Stimulated activated naive B cell treated with anti-CD40 and anti-IgM and Interleukin-4, amounts not matched to agents 10 μg/mL and 1 μg/mL and 100 μg/mL, for 72 hours (primary cell): ENCODE measurements around the gene WHRN.

Experiments used
- ATAC-seq, 2 donors: fragments of 150-1000 bp; cut with Tn5 transposase; replicated peaks; 2 replicates each; pipeline ENCODE4 v1.10.0; 2021; ENCODE audit warnings: moderate library complexity in 1 of 2
- DNase-seq: peaks from one replicate; pipeline ENCODE4 v3.0.0; 2021
- H3K27ac Mint-ChIP-seq: one replicate; pipeline ENCODE4 v1.8.0; 2022; ENCODE audit warnings: mild to moderate bottlenecking, mixed read lengths
- H3K27me3 Mint-ChIP-seq, 2 donors: one replicate each; pipeline ENCODE4 v1.8.0; 2022; ENCODE audit warnings: mixed read lengths in 2 of 2
- H3K36me3 Mint-ChIP-seq, 2 donors: one replicate each; pipeline ENCODE4 v1.8.0; 2022; ENCODE audit warnings: mixed read lengths in 2 of 2, mild to moderate bottlenecking in 1 of 2
- H3K4me1 Mint-ChIP-seq, 2 donors: one replicate each; pipeline ENCODE4 v1.8.0; 2022; ENCODE audit warnings: mixed read lengths in 2 of 2, mild to moderate bottlenecking in 1 of 2
- H3K4me3 Mint-ChIP-seq, 2 donors: one replicate each; pipeline ENCODE4 v1.8.0; 2022; ENCODE audit warnings: mild to moderate bottlenecking in 2 of 2, mixed read lengths in 2 of 2, moderate library complexity in 1 of 2
- H3K9me3 Mint-ChIP-seq, 2 donors: one replicate each; pipeline ENCODE4 v1.8.0; 2022; ENCODE audit warnings: mixed read lengths in 2 of 2, mild to moderate bottlenecking in 1 of 2

WHRN gene

DNA sequence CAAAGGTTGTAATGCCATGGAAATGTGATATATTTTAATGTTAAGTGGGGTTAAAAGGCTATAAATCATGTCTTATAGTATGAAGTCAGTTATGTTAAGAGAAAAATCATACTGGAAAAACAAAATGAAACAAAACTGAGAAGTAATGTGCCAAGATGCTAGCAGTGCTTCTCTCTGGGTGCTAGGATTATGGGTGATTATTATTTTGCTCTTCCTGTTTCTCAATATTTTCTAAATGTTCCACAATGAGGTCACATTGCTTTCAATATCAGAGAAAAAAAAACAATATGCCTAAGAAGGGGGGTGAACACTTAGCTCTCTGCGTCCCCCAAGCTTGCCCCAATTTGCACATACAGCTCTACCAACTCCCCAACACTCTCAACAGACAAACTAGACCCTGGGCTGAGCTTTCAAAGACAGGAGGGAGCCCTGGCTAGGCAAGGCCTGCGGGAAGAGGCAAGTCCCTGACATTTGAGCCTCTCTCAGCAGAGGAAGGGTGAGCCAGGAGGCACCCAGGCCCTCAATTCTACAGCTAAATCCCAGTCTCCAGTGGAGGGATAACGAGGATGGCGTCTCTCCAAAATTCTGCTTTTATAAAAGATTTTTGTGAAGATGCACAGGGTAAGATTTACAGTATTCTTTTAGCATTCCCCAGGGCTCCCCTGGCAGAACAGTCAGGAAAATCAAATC is 24.4 kb downstream of the WHRN start:
- Mint-ChIP-seq H3K9me3 (no peaks in the 10 kb centered on the region), H3K36me3 (peaks cover 18 to 22% of the 10 kb centered on the region in 2 donors), H3K4me1 (peaks cover 28 to 57% of the 10 kb centered on the region in 2 donors), H3K27me3 (peaks cover 6 to 11% of the 10 kb centered on the region in 2 donors), H3K27ac (no peak overlapping the region), H3K4me3 (no peak overlapping the region)
- ATAC-seq, result no peak
- DNase-seq, result no peak

DNA sequence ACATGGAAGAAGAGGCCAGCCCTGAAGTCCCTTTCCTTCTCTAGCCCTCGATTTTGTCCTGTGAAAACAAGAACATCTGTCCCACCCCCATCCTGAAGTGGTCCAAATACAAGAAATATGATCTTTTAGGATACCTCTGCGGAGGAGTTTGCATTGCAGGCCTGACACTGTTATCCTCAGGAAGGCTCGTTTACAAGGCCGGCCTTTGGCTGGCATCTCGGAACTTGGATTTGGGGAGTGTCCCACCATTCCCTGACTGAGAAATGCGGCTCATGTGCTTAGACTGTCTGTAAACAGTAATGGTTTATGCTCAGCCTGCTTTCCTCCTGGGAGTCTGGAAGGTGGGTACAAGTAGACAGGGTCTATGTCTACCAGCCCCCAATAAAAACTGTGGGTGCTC is 26.4 kb downstream of the WHRN start:
- Mint-ChIP-seq H3K27me3 (peaks cover 6 to 11% of the 10 kb centered on the region in 2 donors), H3K36me3 (peaks cover 18 to 31% of the 10 kb centered on the region in 2 donors), H3K27ac (no peak overlapping the region), H3K9me3 (no peaks in the 10 kb centered on the region), H3K4me1 (peaks cover 35 to 50% of the 10 kb centered on the region in 2 donors), H3K4me3 (no peak overlapping the region)
- ATAC-seq (no peak), DNase-seq (no peak)

DNA sequence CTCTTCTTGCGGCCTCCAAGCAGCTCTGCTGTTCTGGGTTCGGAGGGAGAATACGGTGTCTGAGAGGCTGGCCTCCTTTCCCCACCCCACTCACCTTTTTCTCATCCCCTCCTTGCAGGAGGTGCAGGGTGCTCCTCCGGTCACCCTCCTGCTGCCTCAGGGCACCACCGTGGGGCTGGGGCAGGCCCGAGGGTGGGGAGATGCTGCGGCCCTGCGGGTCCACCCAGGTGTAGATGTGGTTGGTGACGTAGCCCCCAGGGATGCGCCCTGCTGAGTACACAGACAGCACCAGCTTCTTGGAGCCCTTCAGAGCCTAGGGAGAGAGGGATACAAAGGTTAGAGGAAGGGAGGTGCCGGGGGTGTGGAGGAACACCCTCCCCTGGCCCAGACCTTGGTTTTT is 26.8 kb downstream of the WHRN start:
- Mint-ChIP-seq H3K4me1 (peaks cover 32 to 46% of the 10 kb centered on the region in 2 donors), H3K9me3 (no peaks in the 10 kb centered on the region), H3K36me3 (peaks cover 18 to 31% of the 10 kb centered on the region in 2 donors), H3K27me3 (peaks cover 6 to 11% of the 10 kb centered on the region in 2 donors), H3K4me3 (no peak overlapping the region), H3K27ac (no peak overlapping the region)
- ATAC-seq (no peak), DNase-seq (no peak)

DNA sequence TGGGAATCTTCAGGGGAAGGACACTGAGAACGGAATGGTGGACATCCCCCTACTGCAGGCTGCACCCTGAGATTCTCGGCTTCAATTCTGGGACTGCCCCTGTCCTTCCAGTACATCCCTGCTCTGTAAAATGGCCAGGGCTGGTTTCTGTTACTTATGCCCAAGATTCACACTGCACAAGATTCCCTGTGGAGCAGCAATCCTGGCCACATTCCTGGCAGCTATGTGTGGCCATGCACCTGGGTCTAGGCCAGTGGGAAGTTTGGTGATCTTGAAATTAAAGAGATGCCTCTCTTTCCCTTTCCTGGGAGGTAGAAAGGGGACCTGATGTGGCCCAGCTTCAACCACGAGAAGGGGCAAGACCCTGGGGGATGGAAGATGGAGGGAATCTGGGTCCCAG is 27.6 kb downstream of the WHRN start:
- Mint-ChIP-seq H3K9me3 (no peaks in the 10 kb centered on the region), H3K4me3 (no peak overlapping the region), H3K36me3 (peaks cover 18 to 31% of the 10 kb centered on the region in 2 donors), H3K4me1 (peaks cover 30 to 38% of the 10 kb centered on the region in 2 donors), H3K27ac (no peak overlapping the region), H3K27me3 (peaks cover 6 to 11% of the 10 kb centered on the region in 2 donors)
- ATAC-seq (no peak), DNase-seq (no peak)

DNA sequence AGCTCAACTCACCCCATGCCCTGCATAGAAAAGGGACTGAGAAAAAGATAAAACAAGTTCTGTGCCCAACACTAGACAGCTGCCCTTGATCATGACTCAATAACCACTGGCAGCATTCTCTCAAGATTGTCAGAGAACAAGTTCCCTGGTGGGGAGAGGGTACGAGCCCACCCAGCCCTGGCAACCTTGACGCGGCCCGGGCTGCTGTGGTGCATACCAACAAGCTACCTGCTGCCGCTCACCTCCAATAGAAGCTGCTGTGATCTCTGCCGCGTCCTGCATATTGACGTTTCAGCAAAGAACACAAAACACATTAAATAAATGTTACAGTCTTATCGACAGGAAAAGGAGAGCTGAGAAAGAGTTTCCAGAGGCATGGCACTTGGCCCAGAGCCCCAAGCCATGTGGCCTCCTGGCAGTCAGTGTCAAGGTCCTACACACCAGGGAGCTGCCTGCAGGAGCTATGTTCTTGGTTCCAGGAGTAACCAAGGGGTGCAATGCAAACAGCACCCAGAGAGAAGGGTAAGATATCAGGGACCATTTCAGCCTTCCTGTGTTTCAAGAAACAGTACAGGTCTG is 28.3 kb downstream of the WHRN start:
- ATAC-seq (no peak), DNase-seq (no peak)
- Mint-ChIP-seq H3K27ac (no peak overlapping the region), H3K36me3 (peaks cover 25 to 37% of the 10 kb centered on the region in 2 donors), H3K27me3 (peaks cover 6 to 11% of the 10 kb centered on the region in 2 donors), H3K4me1 (peaks cover 27 to 31% of the 10 kb centered on the region in 2 donors), H3K9me3 (no peaks in the 10 kb centered on the region), H3K4me3 (no peak overlapping the region)

DNA sequence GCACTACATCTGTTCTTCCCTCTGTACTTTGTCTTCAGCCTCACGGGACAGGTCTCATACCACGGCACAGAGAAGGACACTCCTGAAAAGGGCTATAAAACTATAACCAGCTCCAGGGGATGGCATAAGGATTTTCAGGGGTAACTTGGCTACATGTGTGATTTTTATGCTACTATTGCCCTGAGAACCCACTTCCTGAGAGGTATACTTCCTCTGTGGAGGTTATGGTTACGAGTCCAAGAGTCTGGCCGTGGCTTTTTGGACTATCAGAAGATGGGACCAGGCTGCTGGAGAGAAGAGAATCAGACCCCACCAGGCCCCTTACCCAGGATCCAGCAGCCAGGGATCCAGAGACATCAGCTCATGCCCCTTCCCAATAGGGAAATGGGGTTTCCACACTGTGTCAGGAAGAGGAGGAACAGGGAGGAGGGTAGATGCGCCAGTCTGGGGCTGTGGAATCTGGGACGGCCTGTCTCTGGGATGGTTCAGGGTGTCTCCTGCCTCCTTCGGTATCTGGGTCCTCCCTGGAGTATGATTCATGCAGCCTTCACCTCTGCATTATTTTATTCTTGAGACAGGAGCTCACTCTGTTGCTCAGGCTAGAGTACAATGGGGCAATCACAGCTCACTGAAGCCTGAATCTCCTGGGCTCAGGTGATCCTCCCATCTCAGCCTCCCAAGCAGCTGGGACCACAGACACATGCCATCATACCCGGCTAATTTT is 29.7 kb downstream of the WHRN start:
- ATAC-seq (no peak), DNase-seq (no peak)
- H3K4me1 Mint-ChIP-seq, result peaks cover 18 to 24% of the 10 kb centered on the region in 2 donors
- H3K36me3 Mint-ChIP-seq, result peaks cover 17 to 34% of the 10 kb centered on the region in 2 donors
- no peaks in the 10 kb centered on the region for H3K9me3 Mint-ChIP-seq
- H3K27me3 Mint-ChIP-seq, result peaks cover 0 to 6% of the 10 kb centered on the region in 2 donors
- H3K4me3 Mint-ChIP-seq, result no peak overlapping the region
- no peak overlapping the region for H3K27ac Mint-ChIP-seq

DNA sequence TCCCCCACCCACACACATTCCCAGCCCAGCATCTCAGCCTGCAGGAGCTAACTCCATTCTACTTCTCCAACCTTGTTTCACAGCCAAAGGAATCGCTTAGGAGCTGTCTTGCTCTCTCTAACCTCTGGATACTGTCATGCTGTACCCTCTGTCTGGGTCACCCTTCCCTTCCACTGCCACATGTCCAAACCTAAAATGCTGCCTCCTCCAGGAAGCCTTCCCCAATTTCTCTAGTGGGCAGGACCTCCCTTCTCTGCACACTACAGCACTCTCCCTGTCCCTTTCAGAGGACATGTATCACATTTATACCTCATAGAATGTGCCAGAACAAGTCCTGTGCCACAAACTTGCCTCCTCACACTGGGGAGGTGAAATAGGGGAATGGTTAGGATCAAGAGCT is 30.8 kb downstream of the WHRN start:
- H3K4me3 Mint-ChIP-seq, result no peak overlapping the region
- no peak for DNase-seq
- peaks cover 2 to 4% of the 10 kb centered on the region in 2 donors for H3K9me3 Mint-ChIP-seq
- peaks cover 21 to 39% of the 10 kb centered on the region in 2 donors for H3K36me3 Mint-ChIP-seq
- H3K27me3 Mint-ChIP-seq, result peaks cover 0 to 9% of the 10 kb centered on the region in 2 donors
- ATAC-seq, result no peak
- H3K27ac Mint-ChIP-seq, result no peak overlapping the region
- peaks cover 18 to 22% of the 10 kb centered on the region in 2 donors for H3K4me1 Mint-ChIP-seq

DNA sequence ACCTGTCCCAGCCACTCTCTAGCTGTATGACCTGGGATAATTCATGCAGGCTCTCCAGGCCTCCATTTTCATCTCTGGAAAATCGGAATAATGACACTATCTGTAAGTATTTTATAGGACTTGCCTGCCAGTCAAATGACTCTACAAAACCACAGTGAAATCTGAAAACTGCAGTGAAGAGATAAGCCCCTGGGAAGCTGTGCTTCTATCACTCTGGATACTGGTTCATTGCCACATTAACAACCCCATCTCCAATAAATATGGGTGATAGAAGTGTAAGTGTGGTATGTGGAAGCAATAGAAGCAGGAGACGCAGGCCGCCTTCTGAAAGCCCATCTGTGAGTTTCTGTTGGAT is 31.8 kb downstream of the WHRN start:
- ATAC-seq, result no peak
- no peak overlapping the region for H3K27ac Mint-ChIP-seq

DNA sequence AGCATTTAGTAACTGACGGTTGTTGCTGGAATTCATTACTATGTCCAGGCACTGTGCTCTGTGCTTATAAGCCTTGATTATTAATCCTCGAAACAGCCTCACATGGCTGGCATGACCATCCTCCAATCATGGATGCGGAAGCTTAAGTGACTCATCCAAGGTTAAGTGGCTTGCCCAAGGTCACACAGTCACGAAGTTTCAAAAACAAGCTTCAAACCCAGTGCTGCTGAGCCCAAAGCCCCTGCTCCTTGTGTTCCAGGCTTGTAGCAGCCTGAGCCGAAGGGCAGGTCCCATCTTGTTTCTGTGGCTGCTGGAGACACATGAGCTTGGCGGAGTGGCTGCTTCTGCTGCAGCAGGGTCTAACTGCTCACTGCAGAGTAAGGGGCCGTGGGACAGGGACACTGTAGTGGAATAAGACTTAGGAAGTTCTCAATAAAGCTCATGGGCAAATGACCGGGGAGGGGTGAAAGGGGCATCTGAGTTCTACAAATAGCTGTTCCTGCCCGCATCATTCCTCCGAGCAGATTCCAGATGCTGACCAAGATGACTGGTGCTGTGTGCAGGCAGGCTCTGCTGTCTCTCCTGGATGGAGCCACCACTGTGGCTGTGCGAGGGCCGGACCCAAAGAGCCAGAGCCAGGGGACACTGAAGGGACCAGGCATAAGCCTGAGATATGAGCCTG is 32.4 kb downstream of the WHRN start:
- no peak for DNase-seq
- no peak overlapping the region for H3K4me3 Mint-ChIP-seq
- peaks cover 27 to 41% of the 10 kb centered on the region in 2 donors for H3K36me3 Mint-ChIP-seq
- peaks cover 18 to 22% of the 10 kb centered on the region in 2 donors for H3K4me1 Mint-ChIP-seq
- peaks cover 2 to 4% of the 10 kb centered on the region in 2 donors for H3K9me3 Mint-ChIP-seq
- peaks cover 0 to 9% of the 10 kb centered on the region in 2 donors for H3K27me3 Mint-ChIP-seq
- H3K27ac Mint-ChIP-seq, result no peak overlapping the region
- ATAC-seq, result no peak

More for the DNA sequence above, 31.8 kb downstream of the WHRN start:
- DNase-seq, result no peak
- Mint-ChIP-seq H3K4me1 (peaks cover 18 to 22% of the 10 kb centered on the region in 2 donors), H3K27me3 (peaks cover 0 to 9% of the 10 kb centered on the region in 2 donors), H3K36me3 (peaks cover 27 to 44% of the 10 kb centered on the region in 2 donors), H3K4me3 (no peak overlapping the region), H3K9me3 (peaks cover 2 to 4% of the 10 kb centered on the region in 2 donors)

DNA sequence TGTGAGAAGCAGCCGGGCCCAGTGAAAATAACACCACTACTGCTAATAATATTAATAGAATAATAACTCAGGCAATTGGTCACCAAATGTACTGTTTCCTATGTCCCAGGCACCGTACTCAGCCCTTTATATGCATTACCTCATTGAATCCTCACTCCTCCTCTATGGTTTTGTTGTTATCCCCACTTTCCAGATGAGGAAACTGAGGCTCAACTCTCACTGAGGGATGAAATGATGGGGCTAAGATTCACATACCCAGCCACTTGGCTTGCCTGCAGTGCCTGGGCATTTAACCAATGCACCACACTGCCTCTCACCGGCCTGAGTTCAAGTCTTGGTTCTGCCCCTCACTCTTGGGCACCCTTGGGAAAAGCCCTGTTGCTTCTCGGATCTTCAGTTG is 34.1 kb downstream of the WHRN start:
- peaks cover 20 to 32% of the 10 kb centered on the region in 2 donors for H3K36me3 Mint-ChIP-seq
- H3K4me3 Mint-ChIP-seq, result no peak overlapping the region
- peaks cover 2 to 4% of the 10 kb centered on the region in 2 donors for H3K9me3 Mint-ChIP-seq
- no peak for ATAC-seq
- no peak overlapping the region for H3K27ac Mint-ChIP-seq
- H3K27me3 Mint-ChIP-seq, result peaks cover 0 to 4% of the 10 kb centered on the region in 2 donors
- DNase-seq, result no peak
- peaks cover 11 to 17% of the 10 kb centered on the region in 2 donors for H3K4me1 Mint-ChIP-seq

DNA sequence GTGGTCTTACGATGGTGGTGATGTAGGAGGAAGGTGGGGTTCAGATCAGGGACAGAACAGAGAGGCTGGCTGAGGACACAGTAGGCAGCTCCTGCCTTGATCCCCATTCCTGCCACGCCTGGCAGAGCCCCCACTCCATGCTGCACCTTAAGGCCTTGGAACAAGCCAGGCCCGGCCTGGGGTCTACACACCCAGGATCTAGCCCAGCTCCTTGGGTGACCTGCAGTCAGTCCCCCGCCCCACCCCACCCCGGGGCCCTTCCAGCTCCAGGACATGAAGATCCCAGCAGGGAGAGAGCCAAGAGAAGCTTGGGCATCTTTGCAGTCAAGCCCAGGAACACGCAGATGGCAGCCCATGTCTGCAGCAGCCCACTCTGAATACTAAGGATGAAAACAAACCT is 34.7 kb downstream of the WHRN start:
- no peak overlapping the region for H3K27ac Mint-ChIP-seq
- H3K4me3 Mint-ChIP-seq, result no peak overlapping the region
- H3K9me3 Mint-ChIP-seq, result peaks cover 2 to 4% of the 10 kb centered on the region in 2 donors
- no peak for DNase-seq
- H3K27me3 Mint-ChIP-seq, result peaks cover 0 to 3% of the 10 kb centered on the region in 2 donors
- peaks cover 6 to 13% of the 10 kb centered on the region in 2 donors for H3K4me1 Mint-ChIP-seq
- ATAC-seq, result no peak
- H3K36me3 Mint-ChIP-seq, result peaks cover 20 to 31% of the 10 kb centered on the region in 2 donors

DNA sequence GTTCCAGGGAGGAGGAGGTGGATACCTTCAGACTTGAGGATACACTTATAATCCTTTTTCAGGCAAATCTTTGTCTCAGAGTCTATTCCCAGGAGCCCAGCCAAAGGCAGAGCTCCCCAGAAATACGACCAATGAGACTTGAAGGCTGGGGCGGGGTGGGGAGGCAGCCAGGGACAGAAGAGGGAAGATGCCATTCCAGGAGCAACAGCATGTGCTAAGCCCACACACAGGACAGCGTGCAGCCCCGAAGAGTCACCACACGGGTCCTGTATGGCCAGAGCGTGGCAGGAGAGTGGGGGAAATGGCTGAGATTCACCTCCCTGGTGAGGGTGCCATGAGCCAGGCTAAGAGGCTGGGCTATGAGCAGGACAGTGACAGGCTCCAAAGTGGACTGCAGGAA is 35.2 kb downstream of the WHRN start:
- no peak for ATAC-seq
- H3K4me3 Mint-ChIP-seq, result no peak overlapping the region
- peaks cover 2 to 4% of the 10 kb centered on the region in 2 donors for H3K9me3 Mint-ChIP-seq
- DNase-seq, result no peak
- H3K27ac Mint-ChIP-seq, result no peak overlapping the region
- H3K4me1 Mint-ChIP-seq, result peaks cover 1 to 9% of the 10 kb centered on the region in 2 donors
- H3K27me3 Mint-ChIP-seq, result peaks cover 0 to 3% of the 10 kb centered on the region in 2 donors
- peaks cover 20 to 31% of the 10 kb centered on the region in 2 donors for H3K36me3 Mint-ChIP-seq

DNA sequence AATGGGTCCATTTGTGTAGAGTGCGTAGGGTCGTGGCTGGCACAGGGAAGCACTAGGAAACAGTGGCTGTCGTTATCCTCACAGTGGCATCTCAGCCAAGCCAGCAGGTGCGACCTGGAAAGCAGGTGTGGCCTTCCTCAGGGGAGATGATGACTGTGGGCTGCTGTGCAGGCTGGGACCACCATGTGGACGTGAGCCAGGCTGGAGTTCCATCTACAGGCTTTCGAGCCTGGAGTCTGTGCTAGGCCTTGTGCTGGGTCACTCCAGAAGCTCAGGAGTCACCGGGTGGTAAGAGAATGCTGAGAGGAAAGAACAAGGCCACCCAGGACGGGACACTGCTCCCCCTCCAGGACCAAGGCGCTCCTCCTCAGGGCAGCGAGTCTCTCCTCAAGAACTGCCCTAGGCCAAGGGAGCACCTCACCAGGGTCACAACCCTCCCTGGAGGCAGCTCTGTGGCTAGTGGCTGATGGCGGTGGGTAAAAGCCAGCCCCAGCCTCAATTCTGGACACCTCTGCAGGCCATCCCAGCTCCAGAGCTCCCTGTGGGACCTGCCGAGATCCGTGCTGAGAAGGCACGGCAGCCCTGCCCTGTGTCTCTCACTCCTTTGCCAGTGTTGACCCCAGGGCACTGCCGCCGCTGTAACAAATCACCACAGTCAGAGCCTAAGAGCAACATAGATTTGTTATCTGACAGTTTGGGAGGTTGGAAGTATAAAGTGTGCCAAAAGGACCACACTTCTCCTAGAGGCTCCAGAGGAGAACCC is 36.0 kb downstream of the WHRN start:
- no peak overlapping the region for H3K27ac Mint-ChIP-seq
- H3K9me3 Mint-ChIP-seq, result peaks cover 2 to 4% of the 10 kb centered on the region in 2 donors
- H3K36me3 Mint-ChIP-seq, result peaks cover 21 to 27% of the 10 kb centered on the region in 2 donors
- peaks cover 0 to 3% of the 10 kb centered on the region in 2 donors for H3K27me3 Mint-ChIP-seq
- no peak overlapping the region for H3K4me3 Mint-ChIP-seq
- ATAC-seq (no peak), DNase-seq (no peak)
- H3K4me1 Mint-ChIP-seq, result peaks cover 0 to 3% of the 10 kb centered on the region in 2 donors
